Right lobe of liver (tissue), 4 donors: ENCODE measurements around the gene HOTAIR.

Experiments used
- POLR2A ChIP-seq: fragments of 450-650 bp; IDR thresholded peaks from one replicate; pipeline ENCODE4 v1.6.1; 2017; ENCODE audit warnings: antibody characterized with exemption, mild to moderate bottlenecking
- TF ChIP-seq, protein P1 (sequence below), 4 donors: fragments of 200-600 bp in 3 of 4; fragments of 450-650 bp in 1 of 4; IDR thresholded peaks; one replicate each; pipeline versions ENCODE4 v1.5.1 to v1.8.0; 2016 to 2022; ENCODE audit warnings: antibody characterized with exemption in 4 of 4, mild to moderate bottlenecking in 2 of 4
- donor health status: DM: no; HTN: no; CAD: no.
- donor health status: DM: no; HTN: no; CAD: no.
- donor health status: DM: no; HTN: yes; CAD: no.

GRCh38 chr12:54005531-54005852 lies 30.7 kb upstream of the HOTAIR start:
- TF ChIP-seq, protein P1, sequence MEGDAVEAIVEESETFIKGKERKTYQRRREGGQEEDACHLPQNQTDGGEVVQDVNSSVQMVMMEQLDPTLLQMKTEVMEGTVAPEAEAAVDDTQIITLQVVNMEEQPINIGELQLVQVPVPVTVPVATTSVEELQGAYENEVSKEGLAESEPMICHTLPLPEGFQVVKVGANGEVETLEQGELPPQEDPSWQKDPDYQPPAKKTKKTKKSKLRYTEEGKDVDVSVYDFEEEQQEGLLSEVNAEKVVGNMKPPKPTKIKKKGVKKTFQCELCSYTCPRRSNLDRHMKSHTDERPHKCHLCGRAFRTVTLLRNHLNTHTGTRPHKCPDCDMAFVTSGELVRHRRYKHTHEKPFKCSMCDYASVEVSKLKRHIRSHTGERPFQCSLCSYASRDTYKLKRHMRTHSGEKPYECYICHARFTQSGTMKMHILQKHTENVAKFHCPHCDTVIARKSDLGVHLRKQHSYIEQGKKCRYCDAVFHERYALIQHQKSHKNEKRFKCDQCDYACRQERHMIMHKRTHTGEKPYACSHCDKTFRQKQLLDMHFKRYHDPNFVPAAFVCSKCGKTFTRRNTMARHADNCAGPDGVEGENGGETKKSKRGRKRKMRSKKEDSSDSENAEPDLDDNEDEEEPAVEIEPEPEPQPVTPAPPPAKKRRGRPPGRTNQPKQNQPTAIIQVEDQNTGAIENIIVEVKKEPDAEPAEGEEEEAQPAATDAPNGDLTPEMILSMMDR (IDR thresholded peaks at IDR 0.05): no peak
- TF ChIP-seq POLR2A: no peak
